GM21423 (cell line): ENCODE data around the gene ACAD11.

Source experiments
- ATAC-seq: cut with Tn5 transposase; IDR thresholded peaks from one replicate; pipeline ENCODE4 v1.9.1; 2021; ENCODE audit warnings: mild to moderate bottlenecking, moderate library complexity; ENCODE audit not compliant: unreplicated experiment

The ACAD11 gene

DNA sequence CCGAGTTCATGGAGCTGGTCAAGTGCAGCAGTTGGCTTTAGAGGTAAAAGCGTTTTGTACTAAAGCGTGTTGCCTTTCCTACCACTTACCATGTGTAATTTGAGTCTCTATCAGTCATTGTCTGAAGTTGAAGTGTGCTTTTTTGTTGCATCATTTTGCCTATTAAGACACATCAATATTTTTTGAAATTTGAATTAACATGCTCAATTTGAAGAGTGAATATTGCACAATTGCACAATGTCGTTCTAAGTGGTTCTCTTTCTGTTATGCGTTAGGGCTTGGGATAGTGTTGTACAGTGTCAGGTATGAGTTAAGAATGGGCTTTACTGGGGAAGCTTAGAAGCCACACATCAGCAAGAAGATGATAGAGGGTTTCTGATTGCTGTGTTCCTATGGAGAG lies 146.6 kb downstream of the ACAD11 start:
- ATAC-seq: no peak

DNA sequence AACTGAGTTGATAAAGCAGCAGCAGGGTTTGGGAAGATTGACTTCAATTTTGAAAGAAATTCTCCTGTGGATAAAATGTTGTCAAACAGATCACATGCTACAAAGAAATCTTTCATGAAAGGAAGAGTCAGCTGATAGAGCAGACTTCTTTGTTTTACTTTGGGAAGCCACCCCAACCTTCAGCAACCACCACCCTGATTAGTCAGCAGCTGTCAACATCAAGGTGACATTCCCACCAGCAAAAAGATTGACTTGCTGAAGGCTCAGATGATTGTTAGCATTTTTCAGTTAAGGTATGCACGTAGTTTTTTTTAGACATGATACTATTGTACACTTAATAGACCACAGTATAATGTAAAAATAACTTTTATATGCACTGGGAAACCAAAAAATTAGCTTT lies 150.1 kb downstream of the ACAD11 start:
- no peak for ATAC-seq

DNA sequence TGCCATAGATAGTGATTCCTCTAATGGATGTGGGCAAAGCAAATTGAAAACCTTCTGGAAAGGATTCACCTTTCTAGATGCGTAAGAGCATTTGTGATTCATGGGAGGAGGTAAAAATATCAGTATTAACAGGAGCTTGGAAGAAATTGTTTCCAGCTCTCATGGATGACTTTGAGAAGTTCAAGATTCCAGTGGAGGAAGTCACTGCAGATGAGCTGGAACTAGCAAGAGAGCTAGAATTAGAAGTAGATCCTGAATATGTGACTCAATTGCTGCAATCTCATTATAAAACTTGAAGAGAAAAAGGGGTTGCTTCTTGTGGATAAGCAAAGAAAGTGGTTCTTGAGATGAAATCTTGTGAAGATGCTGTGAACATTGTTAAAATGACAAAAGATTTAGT lies 150.5 kb downstream of the ACAD11 start:
- ATAC-seq: no peak
